ENCODE results near the gene NUP93.

- TF ChIP-seq POLR2A (IDR thresholded peaks at IDR 0.05): no peak
- no peak for TF ChIP-seq CTCF (IDR thresholded peaks at IDR 0.05)
- TF ChIP-seq POLR2AphosphoS5 (IDR thresholded peaks at IDR 0.05): peak in 1 of 3 donors; percentile 62
Measured at GRCh38 chr16:56691885-56692284, 38.0 kb upstream of the NUP93 start.
